ENCODE data around the gene PLEKHG2.

DNA sequence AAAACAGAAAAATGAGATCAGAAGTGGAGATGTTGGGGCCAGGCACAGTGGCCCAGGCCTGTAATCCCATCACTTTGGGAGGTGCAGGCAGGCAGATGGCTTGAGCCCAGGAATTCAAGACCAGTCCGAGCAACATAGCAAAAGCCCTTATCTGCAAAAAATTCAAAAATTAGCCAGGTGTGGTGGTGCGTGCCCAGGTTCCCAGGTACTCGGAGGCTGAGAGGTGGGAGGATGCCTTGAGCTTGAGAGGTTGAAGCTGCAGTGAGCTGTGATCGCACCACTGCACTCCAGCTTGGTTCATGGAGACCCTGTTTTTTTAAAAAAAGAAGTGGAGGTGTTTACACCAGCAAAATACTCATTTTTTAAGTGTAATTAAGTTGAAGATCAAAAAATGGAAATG, 12.4 kb upstream of the PLEKHG2 start:
- TF ChIP-seq, protein P1, sequence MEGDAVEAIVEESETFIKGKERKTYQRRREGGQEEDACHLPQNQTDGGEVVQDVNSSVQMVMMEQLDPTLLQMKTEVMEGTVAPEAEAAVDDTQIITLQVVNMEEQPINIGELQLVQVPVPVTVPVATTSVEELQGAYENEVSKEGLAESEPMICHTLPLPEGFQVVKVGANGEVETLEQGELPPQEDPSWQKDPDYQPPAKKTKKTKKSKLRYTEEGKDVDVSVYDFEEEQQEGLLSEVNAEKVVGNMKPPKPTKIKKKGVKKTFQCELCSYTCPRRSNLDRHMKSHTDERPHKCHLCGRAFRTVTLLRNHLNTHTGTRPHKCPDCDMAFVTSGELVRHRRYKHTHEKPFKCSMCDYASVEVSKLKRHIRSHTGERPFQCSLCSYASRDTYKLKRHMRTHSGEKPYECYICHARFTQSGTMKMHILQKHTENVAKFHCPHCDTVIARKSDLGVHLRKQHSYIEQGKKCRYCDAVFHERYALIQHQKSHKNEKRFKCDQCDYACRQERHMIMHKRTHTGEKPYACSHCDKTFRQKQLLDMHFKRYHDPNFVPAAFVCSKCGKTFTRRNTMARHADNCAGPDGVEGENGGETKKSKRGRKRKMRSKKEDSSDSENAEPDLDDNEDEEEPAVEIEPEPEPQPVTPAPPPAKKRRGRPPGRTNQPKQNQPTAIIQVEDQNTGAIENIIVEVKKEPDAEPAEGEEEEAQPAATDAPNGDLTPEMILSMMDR (IDR thresholded peaks at IDR 0.05) = no peak
- TF ChIP-seq POLR2A (IDR thresholded peaks at IDR 0.05) = no peak
- TF ChIP-seq EP300 (IDR thresholded peaks at IDR 0.05) = no peak
- TF ChIP-seq POLR2AphosphoS5 (IDR thresholded peaks at IDR 0.05) = no peak
